ELR (cell line): Measurements from ENCODE around the gene FUT1.
"Not testable (repeated sequence)": the region's sequence is repeated elsewhere in the genome, so short reads cannot be mapped to it uniquely, and the experiment has no call there.

Experiments
- DNase-seq: peaks from one replicate; pipeline ENCODE4 v3.0.0-alpha.2; 2015; ENCODE audit warnings: low read depth

Gene FUT1

GRCh38 chr19:48752496-48753365 is at the start of gene FUT1:
Gene FUT1, minus strand, starts transcription at chr19:48752641. Its CDS starts 1,360 bp downstream, at chr19:48751281.
- peak; percentile 67 for DNase-seq

GRCh38 chr19:48799358-48800300 is 47.2 kb upstream of the FUT1 start:
- no peak for DNase-seq

DNA sequence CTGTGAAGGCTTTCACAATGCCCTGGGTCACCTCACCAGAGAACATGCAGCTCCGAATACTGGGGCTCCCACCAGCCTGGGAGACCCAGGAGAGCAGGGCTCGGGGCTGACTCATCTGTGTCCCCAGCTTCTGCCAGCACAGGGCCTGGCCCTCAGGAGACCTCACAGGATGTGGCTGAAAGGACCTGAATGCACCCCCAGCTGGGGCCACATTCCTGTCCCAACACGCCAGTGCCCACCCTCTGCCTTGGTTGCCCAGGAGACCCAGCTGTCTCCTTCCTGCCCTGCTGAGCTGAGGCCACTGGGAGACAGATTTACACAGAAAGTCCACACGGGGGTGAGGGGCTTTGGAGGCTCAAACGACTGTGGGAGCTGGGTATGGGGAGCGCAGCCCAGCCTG is 46.5 kb upstream of the FUT1 start:
- DNase-seq, result peak; percentile 13

DNA sequence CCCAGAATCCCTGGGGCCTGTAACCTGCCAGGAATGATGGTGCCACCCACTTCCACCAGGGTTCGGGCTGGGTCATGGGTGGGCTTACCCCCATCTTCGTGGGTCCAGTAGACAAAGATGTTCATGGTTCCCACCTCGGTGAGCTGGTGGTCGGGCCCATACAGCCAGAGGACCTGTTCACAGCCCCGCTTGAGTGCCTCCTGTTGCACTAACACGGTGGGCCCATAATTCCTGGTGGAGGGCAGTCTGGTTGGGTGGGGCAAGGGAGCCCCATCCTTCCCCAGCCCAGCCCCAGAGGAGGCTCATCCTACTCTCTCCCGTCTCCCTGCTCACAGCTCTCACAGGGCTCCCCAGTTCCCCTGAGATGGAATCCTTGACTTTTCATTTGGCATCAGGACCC is 44.7 kb upstream of the FUT1 start:
- no peak for DNase-seq

- DNase-seq, result no peak
Observed at GRCh38 chr19:48796298-48797083, 44.0 kb upstream of the FUT1 start.

GRCh38 chr19:48795685-48796070 is 43.2 kb upstream of the FUT1 start:
- DNase-seq, result peak; percentile 29

- DNase-seq, result peak; percentile 93
Observed at GRCh38 chr19:48795055-48795684, 42.7 kb upstream of the FUT1 start.

- no peak for DNase-seq
Observed at GRCh38 chr19:48794291-48794690, 41.9 kb upstream of the FUT1 start.

GRCh38 chr19:48793271-48793670 is 40.8 kb upstream of the FUT1 start:
- no peak for DNase-seq

GRCh38 chr19:48787331-48787730 is 34.9 kb upstream of the FUT1 start:
- DNase-seq, result not testable (repeated sequence)

DNA sequence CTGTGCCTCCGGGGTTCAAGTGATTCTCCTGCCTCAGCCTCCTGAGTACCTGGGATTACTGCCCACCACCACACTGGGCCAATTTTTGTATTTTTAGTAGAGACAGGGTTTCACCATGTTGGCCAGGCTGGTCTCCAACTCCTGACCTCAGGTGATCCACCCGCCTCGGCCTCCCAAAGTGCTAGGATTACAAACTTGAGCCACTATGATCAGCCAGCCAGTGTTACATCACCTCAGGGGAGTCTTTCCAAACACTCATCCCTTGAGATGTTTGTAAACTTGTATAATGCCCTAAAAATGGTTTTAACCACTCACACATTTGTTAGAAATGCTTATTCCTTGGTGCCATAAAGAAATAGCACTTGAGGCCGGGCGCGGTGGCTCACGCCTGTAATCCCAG is 34.0 kb upstream of the FUT1 start:
- DNase-seq, result not testable (repeated sequence)

DNA sequence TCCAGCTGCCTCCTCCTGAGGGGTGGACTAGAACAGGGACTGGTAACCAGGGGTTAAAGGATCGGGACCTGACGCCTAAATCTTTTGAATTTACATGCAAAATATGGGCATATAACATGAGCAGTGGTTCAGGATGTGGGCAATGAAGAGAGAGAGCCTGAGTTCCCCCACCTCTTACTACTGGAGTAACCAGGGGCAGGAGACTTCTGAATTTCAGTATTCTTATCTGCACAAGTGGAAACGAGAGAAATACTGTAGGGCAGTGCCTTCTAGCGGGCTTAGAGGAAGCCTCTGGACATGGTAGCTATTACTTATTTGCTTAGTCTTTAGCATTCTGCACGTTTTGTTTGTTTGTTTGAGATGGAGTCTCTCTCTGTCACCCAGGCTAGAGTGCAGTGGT is 32.1 kb upstream of the FUT1 start:
- DNase-seq, result peak; percentile 37

GRCh38 chr19:48780631-48781391 is 28.4 kb upstream of the FUT1 start:
- peak; percentile 76 for DNase-seq

DNA sequence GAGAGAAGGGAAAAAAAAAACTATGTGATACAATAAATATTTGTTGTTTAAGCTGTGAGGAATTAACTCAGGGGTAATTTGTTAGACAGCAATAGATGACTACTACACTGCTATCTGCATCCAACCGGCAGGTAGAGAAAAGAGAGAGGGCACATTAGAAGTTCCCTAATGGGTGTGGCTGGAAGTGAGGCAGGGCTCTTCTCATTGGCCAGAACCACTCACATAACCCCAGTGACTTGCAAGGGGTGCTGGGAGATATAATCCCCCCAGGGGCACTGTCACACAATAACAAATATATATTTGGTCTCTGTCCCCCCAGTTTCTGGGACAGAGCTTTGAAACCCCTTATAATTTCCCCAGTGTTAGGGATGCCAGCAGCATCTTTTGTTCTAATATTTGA is 27.2 kb upstream of the FUT1 start:
- DNase-seq, result no peak

- no peak for DNase-seq
Observed at GRCh38 chr19:48777720-48778119, 25.3 kb upstream of the FUT1 start.

DNA sequence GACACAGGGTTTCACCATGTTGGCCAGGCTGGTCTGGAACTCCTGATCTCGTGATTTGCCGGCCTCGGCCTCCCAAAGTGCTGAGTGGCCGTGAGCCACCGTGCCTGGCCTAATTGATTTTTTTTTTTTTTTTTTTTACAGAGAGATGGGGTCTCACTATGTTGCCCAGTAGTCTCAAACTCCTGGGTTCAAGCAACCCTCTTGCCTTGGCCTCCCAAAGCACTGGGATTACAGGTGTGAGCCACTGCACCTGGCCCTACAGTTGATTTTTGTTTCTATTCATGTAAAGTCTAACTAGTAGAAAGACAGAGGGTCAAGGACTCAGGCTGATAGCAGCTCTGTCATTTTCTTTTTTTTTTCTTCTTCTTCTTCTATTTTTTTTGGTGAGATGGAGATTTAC is 24.7 kb upstream of the FUT1 start:
- DNase-seq, result no peak

GRCh38 chr19:48772503-48772953 is 20.1 kb upstream of the FUT1 start:
- DNase-seq, result no peak

DNA sequence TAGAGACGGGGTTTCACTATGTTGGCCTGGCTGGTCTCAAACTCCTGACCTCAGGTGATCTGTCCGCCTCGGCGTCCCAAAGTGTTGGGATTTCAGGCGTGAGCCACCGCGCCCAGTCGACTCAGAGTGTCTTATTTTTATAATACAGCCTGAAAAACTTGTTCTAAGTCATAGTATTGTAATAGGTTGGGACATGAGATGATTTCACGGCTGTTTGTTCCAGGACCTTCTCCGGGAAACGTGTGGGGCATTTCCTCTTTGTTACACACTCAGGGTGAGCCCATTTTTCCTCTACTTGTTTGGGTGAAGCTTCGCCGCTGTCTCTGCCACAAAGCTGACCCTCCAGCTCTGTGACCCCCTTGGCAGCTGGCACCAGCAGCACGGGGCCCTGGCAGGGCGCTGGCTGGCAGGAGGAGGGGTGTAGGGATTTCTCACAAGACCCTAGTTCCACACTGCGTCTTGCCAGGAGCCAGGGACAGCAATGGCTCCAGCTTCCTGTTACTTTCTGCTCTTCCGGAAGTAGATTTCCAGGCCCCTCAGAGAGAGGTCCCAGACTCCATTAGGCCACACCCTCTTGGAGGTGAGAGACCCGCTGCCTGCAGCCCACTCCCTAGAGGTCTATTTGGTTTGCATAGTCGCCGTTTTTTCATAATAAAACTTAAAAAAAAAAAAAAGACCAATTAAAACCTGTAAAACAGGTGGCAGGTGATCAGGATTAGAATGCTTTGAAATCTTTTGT is 18.5 kb upstream of the FUT1 start:
- DNase-seq, result no peak

DNA sequence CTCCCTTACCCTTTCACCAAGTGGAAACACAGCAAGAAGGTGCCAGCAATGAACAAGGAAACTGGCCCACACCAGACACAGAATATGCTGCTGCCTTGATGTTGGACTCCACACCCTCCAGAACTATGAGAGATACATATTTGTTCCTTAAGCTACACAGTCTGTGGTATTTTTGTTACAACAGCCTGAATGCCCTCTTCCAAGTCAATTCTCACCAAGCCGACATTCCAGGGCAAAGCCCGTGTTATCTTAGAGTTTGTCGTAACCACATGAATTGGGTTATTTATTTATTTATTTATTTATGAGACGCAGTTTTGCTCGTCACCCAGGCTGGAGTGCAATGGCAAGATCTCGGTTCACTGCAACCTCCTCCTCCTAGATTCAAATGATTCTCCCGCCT is 17.8 kb upstream of the FUT1 start:
- peak; percentile 68 for DNase-seq
